ENCODE measurements around the gene EDRF1. TPM values are rescaled to one million over a fixed set of nuclear protein-coding genes. Genes with fewer than 3 reads are reported as not detected.
"Not testable (repeated sequence)": the region's sequence is repeated elsewhere in the genome, so short reads cannot be mapped to it uniquely, and the experiment has no call there.

The EDRF1 gene
- total and polyA plus RNA-seq, 3 donors from 2014 or later: 66.7 to 95.1 (median 93.1) TPM

GRCh38 chr10:125694883-125695282 lies 24.6 kb upstream of the EDRF1 start:
- Histone ChIP-seq H3K27me3 (peaks cover 3% of the 10 kb centered on the region), H3K4me3 (no peak overlapping the region), H3K36me3 (ENCODE audit: low read depth, missing control alignments) (no peaks in the 10 kb centered on the region), H3K4me1 (peaks cover 3% of the 10 kb centered on the region), H3K27ac (no peak overlapping the region), H3K9me3 (no peaks in the 10 kb centered on the region)
- intact Hi-C loops (cut with DNase I; ENCODE audit: low total_unique reads): no loop called here
- TF ChIP-seq CTCF (IDR thresholded peaks at IDR 0.05) (no peak), POLR2A (IDR thresholded peaks at IDR 0.05) (no peak)
- WGBS, 2 donors: 61 to 67% methylated on average over 1 of the region's 1 CpG
- no peak for DNase-seq

- H3K27ac ChIP-seq; H3K9me3 ChIP-seq; H3K4me3 ChIP-seq; DNase-seq; H3K4me1 ChIP-seq; H3K36me3 ChIP-seq (ENCODE audit: low read depth, missing control alignments); intact Hi-C loops (cut with DNase I; ENCODE audit: low total_unique reads); H3K27me3 ChIP-seq: not testable (repeated sequence)
- WGBS, 2 donors: 89 to 91% methylated on average over 6 of the region's 6 CpGs
Measured at GRCh38 chr10:125696884-125697283, 22.6 kb upstream of the EDRF1 start.

GRCh38 chr10:125698481-125698998 lies 21.0 kb upstream of the EDRF1 start:
- intact Hi-C loops (cut with DNase I; ENCODE audit: low total_unique reads): no loop called here
- Histone ChIP-seq H3K4me3 (no peak overlapping the region), H3K27me3 (peaks cover 3% of the 10 kb centered on the region), H3K4me1 (peaks cover 3% of the 10 kb centered on the region), H3K36me3 (ENCODE audit: low read depth, missing control alignments) (no peaks in the 10 kb centered on the region), H3K9me3 (no peaks in the 10 kb centered on the region), H3K27ac (no peak overlapping the region)
- 54 to 57% methylated on average over 9 of the region's 9 CpGs for WGBS, 2 donors
- TF ChIP-seq POLR2A (IDR thresholded peaks at IDR 0.05) (no peak), CTCF (IDR thresholded peaks at IDR 0.05) (no peak)
- peak; percentile 27 for DNase-seq

- Histone ChIP-seq H3K27me3 (no peaks in the 10 kb centered on the region), H3K27ac (no peak overlapping the region), H3K36me3 (ENCODE audit: low read depth, missing control alignments) (no peaks in the 10 kb centered on the region), H3K4me3 (no peak overlapping the region), H3K4me1 (peaks cover 3% of the 10 kb centered on the region), H3K9me3 (no peaks in the 10 kb centered on the region)
- intact Hi-C loops (cut with DNase I; ENCODE audit: low total_unique reads): no loop called here
- TF ChIP-seq POLR2A (IDR thresholded peaks at IDR 0.05) (no peak), CTCF (IDR thresholded peaks at IDR 0.05) (no peak)
- DNase-seq: no peak
- WGBS, 2 donors: 81 to 88% methylated on average over 6 of the region's 6 CpGs
Measured at GRCh38 chr10:125699562-125700143, 19.9 kb upstream of the EDRF1 start.

GRCh38 chr10:125700355-125700911 lies 19.1 kb upstream of the EDRF1 start:
- intact Hi-C loops (cut with DNase I; ENCODE audit: low total_unique reads): no loop called here
- TF ChIP-seq POLR2A (IDR thresholded peaks at IDR 0.05) (no peak), CTCF (IDR thresholded peaks at IDR 0.05) (no peak)

More at GRCh38 chr10:125700355-125700911, 19.1 kb upstream of the EDRF1 start:
- Histone ChIP-seq H3K4me1 (peaks cover 3% of the 10 kb centered on the region), H3K9me3 (no peaks in the 10 kb centered on the region), H3K4me3 (no peak overlapping the region), H3K27me3 (no peaks in the 10 kb centered on the region), H3K27ac (no peak overlapping the region), H3K36me3 (ENCODE audit: low read depth, missing control alignments) (no peaks in the 10 kb centered on the region)
- no peak for DNase-seq
- WGBS, 2 donors: 64 to 67% methylated on average over 3 of the region's 3 CpGs

Measured in testis (tissue), 3 donors.